Esophagus muscularis mucosa (tissue), 4 donors: ENCODE measurements around the gene CELF4. TPM values are rescaled to one million over a fixed set of nuclear protein-coding genes. Genes with fewer than 3 reads are reported as not detected.

ENCODE experiments used
- DNase-seq: peaks from one replicate; pipeline ENCODE4 v3.0.0-alpha.2; 2017; ENCODE audit errors: extremely low spot score
- H3K27ac ChIP-seq, 4 donors: fragments of 200-600 bp; sonication (generic); replicated peaks in 1 of 4; 1 replicate in 3 of 4; 2 replicates in 1 of 4; pipeline ENCODE4 v1.5.1; 2016 to 2019; ENCODE audit warnings: mild to moderate bottlenecking in 1 of 4
- H3K27me3 ChIP-seq, 4 donors: fragments of 200-600 bp; sonication (generic); one replicate each; pipeline versions ENCODE4 v1.5.1 to v1.6.0; 2016 to 2019
- H3K36me3 ChIP-seq, 4 donors: fragments of 200-600 bp; sonication (generic); one replicate each; pipeline ENCODE4 v1.5.1; 2016 to 2019
- H3K4me1 ChIP-seq, 4 donors: fragments of 200-600 bp; sonication (generic); one replicate each; pipeline ENCODE4 v1.5.1; 2016 to 2019
- H3K4me3 ChIP-seq, 4 donors: fragments of 200-600 bp; sonication (generic); 1 replicate in 2 of 4; 2 replicates in 2 of 4; pipeline ENCODE4 v1.5.1; 2016 to 2019; ENCODE audit warnings: mild to moderate bottlenecking in 4 of 4, moderate library complexity in 1 of 4
- H3K9me3 ChIP-seq, 4 donors: fragments of 200-600 bp; sonication (generic); 1 replicate in 3 of 4; 2 replicates in 1 of 4; pipeline ENCODE4 v1.5.1; 2016 to 2019
- CTCF ChIP-seq, 3 experiments: fragments of 200-600 bp in 2 of 3; fragments of 450-650 bp in 1 of 3; sonication (generic) in 2 of 3; IDR thresholded peaks; one replicate each; pipeline ENCODE4 v1.5.1; 2017 to 2019; ENCODE audit warnings: antibody characterized with exemption in 3 of 3, mild to moderate bottlenecking in 2 of 3, moderate library complexity in 1 of 3
- EP300 ChIP-seq: sonication (generic); formaldehyde crosslinking; IDR thresholded peaks from one replicate; pipeline ENCODE4 v1.6.1; 2017; ENCODE audit warnings: antibody characterized with exemption
- POLR2A ChIP-seq: fragments of 450-650 bp; IDR thresholded peaks from one replicate; pipeline ENCODE4 v1.6.1; 2017; ENCODE audit warnings: antibody characterized with exemption, moderate library complexity, mild to moderate bottlenecking, low read depth
- POLR2AphosphoS5 ChIP-seq, 2 donors: sonication (generic); formaldehyde crosslinking; IDR thresholded peaks; one replicate each; pipeline ENCODE4 v1.6.1; 2017; ENCODE audit warnings: antibody characterized with exemption in 2 of 2
- WGBS: methylation state at CpG from one replicate; pipeline ENCODE4 v1.1.5; 2018; 5-methylcytosine and 5-hydroxymethylcytosine counted together
- intact Hi-C: fragments of 100-400 bp; cut with DNase I; formaldehyde crosslinking; loops from one replicate; pipeline ENCODE4 v1.15.1; 2023
- total RNA-seq, 4 donors: library from RNA; depleted of rRNA; stranded (reverse); fragments of >200 nt; gene quantifications; one replicate each; pipeline versions ENCODE4 v1.1.0 to v1.2.1, GENCODE V29; 2016

The CELF4 gene
- total RNA-seq, 4 donors from 2014 or later: 0.86 to 1.8 (median 1.7) TPM

- no peaks in the 10 kb centered on the region for H3K36me3 ChIP-seq
- no peak overlapping the region for H3K27ac ChIP-seq
- no peaks in the 10 kb centered on the region for H3K9me3 ChIP-seq
- intact Hi-C loops: no loop called here
- 16% methylated on average over 50 of the region's 63 CpGs for WGBS
- TF ChIP-seq POLR2AphosphoS5 (IDR thresholded peaks at IDR 0.05): no peak
- TF ChIP-seq POLR2A: no peak
- TF ChIP-seq CTCF (IDR thresholded peaks at IDR 0.05): no peak
- no peak for TF ChIP-seq EP300
- H3K4me1 ChIP-seq: peaks cover 0 to 9% (median 4%) of the 10 kb centered on the region in 4 donors
- no peak for DNase-seq
- H3K4me3 ChIP-seq: no peak overlapping the region
- peaks cover 0 to 62% (median 14%) of the 10 kb centered on the region in 4 donors for H3K27me3 ChIP-seq
Measured at GRCh38 chr18:37524498-37525261, 40.9 kb downstream of the CELF4 start.

DNA sequence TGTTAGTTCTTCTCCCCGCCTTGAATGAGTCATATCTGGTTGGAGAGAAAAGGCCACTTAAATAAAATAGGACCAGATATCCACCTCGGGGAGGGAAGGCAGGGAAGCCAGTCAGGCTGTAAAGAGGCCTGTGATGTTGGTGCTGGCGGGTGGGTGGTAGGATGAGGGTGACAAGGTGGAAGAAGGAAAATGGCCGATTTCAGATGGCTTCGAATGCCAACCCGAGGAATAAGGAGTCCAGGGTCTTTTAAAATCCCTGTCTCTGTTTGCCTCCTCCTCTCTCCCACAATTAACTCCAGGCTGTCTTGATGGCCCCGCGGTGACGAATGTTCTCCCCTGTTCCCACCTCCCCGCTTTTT is 41.5 kb downstream of the CELF4 start:
- Histone ChIP-seq H3K9me3 (no peaks in the 10 kb centered on the region), H3K4me3 (no peak overlapping the region), H3K36me3 (no peaks in the 10 kb centered on the region), H3K27me3 (peaks cover 0 to 56% (median 14%) of the 10 kb centered on the region in 4 donors), H3K4me1 (peaks cover 0 to 9% (median 4%) of the 10 kb centered on the region in 4 donors), H3K27ac (no peak overlapping the region)
- 59% methylated on average over 10 of the region's 10 CpGs for WGBS
- intact Hi-C loops: no loop called here
- TF ChIP-seq POLR2A (no peak), EP300 (no peak), POLR2AphosphoS5 (IDR thresholded peaks at IDR 0.05) (no peak), CTCF (IDR thresholded peaks at IDR 0.05) (no peak)
- no peak for DNase-seq

- DNase-seq: no peak
- 69% methylated on average over 19 of the region's 19 CpGs for WGBS
- Histone ChIP-seq H3K27ac (no peak overlapping the region), H3K36me3 (no peaks in the 10 kb centered on the region), H3K27me3 (peaks cover 0 to 55% (median 14%) of the 10 kb centered on the region in 4 donors), H3K4me1 (peaks cover 0 to 9% (median 4%) of the 10 kb centered on the region in 4 donors), H3K4me3 (no peak overlapping the region), H3K9me3 (no peaks in the 10 kb centered on the region)
- TF ChIP-seq POLR2AphosphoS5 (IDR thresholded peaks at IDR 0.05) (no peak), POLR2A (no peak), CTCF (IDR thresholded peaks at IDR 0.05) (no peak), EP300 (no peak)
- intact Hi-C loops: no loop called here
Measured at GRCh38 chr18:37521510-37522465, 43.8 kb downstream of the CELF4 start.

DNA sequence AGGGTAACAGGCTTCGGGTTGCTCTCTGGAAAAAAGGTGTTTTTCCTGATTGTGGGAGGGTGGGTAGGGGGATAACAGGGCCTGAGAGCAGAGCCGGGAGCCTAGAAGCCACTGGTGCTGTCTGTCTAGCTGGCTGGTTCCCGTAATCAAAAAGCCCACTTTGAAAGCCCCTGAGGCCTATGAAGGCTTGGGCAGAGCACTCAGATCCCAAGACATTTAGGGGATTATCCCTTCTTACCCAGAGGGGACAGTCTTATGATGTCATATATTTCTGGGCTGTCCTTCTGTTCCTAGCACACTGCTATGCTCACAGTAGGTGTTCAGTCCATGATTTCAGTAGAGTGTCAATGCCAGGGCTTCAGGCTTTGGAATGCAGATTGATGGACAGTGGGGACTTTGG is 45.1 kb downstream of the CELF4 start:
- WGBS: 89% methylated on average over 3 of the region's 3 CpGs
- intact Hi-C loops: no loop called here
- Histone ChIP-seq H3K4me3 (no peak overlapping the region), H3K36me3 (no peaks in the 10 kb centered on the region), H3K4me1 (peaks cover 0 to 9% (median 4%) of the 10 kb centered on the region in 4 donors), H3K27me3 (peaks cover 0 to 50% (median 14%) of the 10 kb centered on the region in 4 donors), H3K9me3 (no peaks in the 10 kb centered on the region), H3K27ac (no peak overlapping the region)
- no peak for TF ChIP-seq CTCF (IDR thresholded peaks at IDR 0.05)
- TF ChIP-seq POLR2AphosphoS5 (IDR thresholded peaks at IDR 0.05): no peak
- TF ChIP-seq EP300: no peak
- no peak for TF ChIP-seq POLR2A
- no peak for DNase-seq
